Stimulated activated CD8-positive, alpha-beta memory T cell treated with anti-CD3 and anti-CD28 coated beads, Interleukin-4, amount 100 ng/mL, for 1 hour (primary cell): ENCODE data around the gene CORO7.
"Not testable (repeated sequence)": the region's sequence is repeated elsewhere in the genome, so short reads cannot be mapped to it uniquely, and the experiment has no call there.

Experiments used
- DNase-seq, 2 donors: peaks; one replicate each; pipeline ENCODE4 v3.0.0-alpha.2; 2020; ENCODE audit warnings: low read depth in 2 of 2, low spot score in 1 of 2

The CORO7 gene

GRCh38 chr16:4338712-4339299 lies 77.6 kb downstream of the CORO7 start:
- DNase-seq, result no peak

- no peak for DNase-seq
Measured at GRCh38 chr16:4338125-4338582, 78.2 kb downstream of the CORO7 start.

- DNase-seq, result no peak
Measured at GRCh38 chr16:4337540-4338088, 78.8 kb downstream of the CORO7 start.

GRCh38 chr16:4336701-4337539 lies 79.5 kb downstream of the CORO7 start:
- DNase-seq, result no peak

- DNase-seq, result no peak
Measured at GRCh38 chr16:4334724-4335495, 81.5 kb downstream of the CORO7 start.

GRCh38 chr16:4333714-4334113 lies 82.7 kb downstream of the CORO7 start:
- not testable (repeated sequence) for DNase-seq

- no peak for DNase-seq
Measured at GRCh38 chr16:4333308-4333638, 83.1 kb downstream of the CORO7 start.

- DNase-seq, result no peak
Measured at GRCh38 chr16:4332623-4333307, 83.6 kb downstream of the CORO7 start.

- DNase-seq, result no peak
Measured at GRCh38 chr16:4332083-4332482, 84.3 kb downstream of the CORO7 start.

GRCh38 chr16:4330277-4330874 lies 86.0 kb downstream of the CORO7 start:
- DNase-seq, result peak; percentile 41 to 51

- DNase-seq, result no peak
Measured at GRCh38 chr16:4328782-4329775, 87.3 kb downstream of the CORO7 start.

GRCh38 chr16:4328046-4328781 lies 88.2 kb downstream of the CORO7 start:
- no peak for DNase-seq

GRCh38 chr16:4327386-4328045 lies 88.9 kb downstream of the CORO7 start:
- no peak for DNase-seq

- no peak for DNase-seq
Measured at GRCh38 chr16:4325253-4325758, 91.1 kb downstream of the CORO7 start.

- DNase-seq, result no peak
Measured at GRCh38 chr16:4324492-4325252, 91.7 kb downstream of the CORO7 start.

- DNase-seq, result no peak
Measured at GRCh38 chr16:4323845-4324488, 92.4 kb downstream of the CORO7 start.
